Measurements from ENCODE around the gene B3GALT5.

Gene B3GALT5

GRCh38 chr21:39712976-39713375 lies 100.2 kb downstream of the B3GALT5 start:
- DNase-seq (ENCODE audit: low read depth in 2 of 2), result no peak

DNA sequence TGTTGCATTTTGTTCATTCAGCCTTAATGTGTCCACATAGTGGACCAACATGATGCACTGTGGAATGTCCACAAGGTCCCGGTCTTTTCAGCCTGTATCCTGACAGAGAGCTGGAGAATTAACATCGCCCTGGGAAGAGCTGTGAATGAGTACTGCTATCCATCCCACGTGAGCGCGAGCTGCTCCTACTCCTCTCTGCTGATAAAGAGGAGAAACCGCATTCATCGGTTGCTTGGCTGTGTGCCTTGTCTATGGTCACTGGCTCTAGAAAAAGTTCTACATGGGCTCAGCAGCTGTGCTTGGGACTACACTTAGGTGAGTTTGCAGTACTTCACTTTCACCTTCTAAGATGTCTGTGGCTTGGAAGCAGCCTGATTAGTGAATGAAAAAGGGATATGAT lies 101.2 kb downstream of the B3GALT5 start:
- no peak for TF ChIP-seq CTCF (IDR thresholded peaks at IDR 0.05; ENCODE audit: low read depth, low read length)
- H3K4me3 ChIP-seq (replicated peaks in 1 of 2; ENCODE audit: low read depth in 2 of 2, low read length in 2 of 2), result no peak overlapping the region
- peak in 1 of 2 donors; percentile 8 for DNase-seq (ENCODE audit: low read depth in 2 of 2)

More at GRCh38 chr21:39712976-39713375, 100.2 kb downstream of the B3GALT5 start:
- no peak overlapping the region for H3K4me3 ChIP-seq (replicated peaks in 1 of 2; ENCODE audit: low read depth in 2 of 2, low read length in 2 of 2)
- TF ChIP-seq CTCF (IDR thresholded peaks at IDR 0.05; ENCODE audit: low read depth, low read length), result no peak

DNA sequence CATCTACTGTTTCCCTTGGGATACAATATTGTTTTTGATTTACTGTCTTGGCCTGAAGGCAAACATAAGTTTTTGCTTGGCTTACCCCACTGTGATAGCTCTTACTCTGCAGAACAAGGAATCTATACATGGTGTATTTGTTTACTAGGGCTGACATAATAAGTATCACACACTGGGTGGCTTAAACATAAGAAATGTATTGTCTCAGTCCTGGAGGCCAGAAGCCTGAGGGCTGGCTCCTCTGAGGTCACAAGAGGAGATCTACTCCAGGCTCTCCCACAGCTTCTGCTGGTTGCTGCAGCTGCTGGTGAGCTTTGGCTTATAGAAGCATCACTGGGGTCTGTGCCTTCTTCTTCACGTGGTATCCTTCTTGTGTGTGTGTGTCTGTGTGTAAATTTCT lies 101.6 kb downstream of the B3GALT5 start:
- no peak overlapping the region for H3K4me3 ChIP-seq (replicated peaks in 1 of 2; ENCODE audit: low read depth in 2 of 2, low read length in 2 of 2)
- TF ChIP-seq CTCF (IDR thresholded peaks at IDR 0.05; ENCODE audit: low read depth, low read length), result no peak
- DNase-seq (ENCODE audit: low read depth in 2 of 2), result no peak

DNA sequence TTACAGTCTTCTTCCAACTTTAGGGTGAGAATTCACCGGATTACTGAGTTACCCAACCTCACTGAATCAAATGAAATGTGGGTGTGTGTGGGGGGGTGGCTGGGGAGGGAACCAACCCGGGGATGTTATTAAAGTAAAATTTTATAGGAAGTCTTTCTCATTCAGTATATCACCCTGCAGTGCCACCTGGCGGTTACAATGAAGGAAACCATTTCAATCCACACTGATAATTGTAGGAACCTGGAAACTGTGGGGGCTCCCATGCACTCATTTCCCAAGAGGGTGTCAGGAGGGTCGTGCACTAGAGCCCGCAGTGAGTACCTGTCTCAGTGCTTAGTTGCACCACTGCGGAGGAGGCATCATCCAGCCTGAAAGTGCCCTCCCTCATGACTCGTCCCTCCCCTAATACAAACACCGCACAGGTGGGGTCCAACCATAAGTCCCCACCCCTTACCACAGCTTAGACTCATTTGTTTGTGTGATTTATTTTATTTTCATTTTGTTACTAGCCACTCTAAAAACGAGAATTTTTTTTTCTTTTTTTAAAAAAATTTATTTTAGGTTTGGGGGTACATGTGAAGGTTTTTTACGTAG lies 103.2 kb downstream of the B3GALT5 start:
- peak; percentile 47 to 49 for DNase-seq (ENCODE audit: low read depth in 2 of 2)
- H3K4me3 ChIP-seq (replicated peaks in 1 of 2; ENCODE audit: low read depth in 2 of 2, low read length in 2 of 2), result no peak overlapping the region
- peak; percentile 47 for TF ChIP-seq CTCF (IDR thresholded peaks at IDR 0.05; ENCODE audit: low read depth, low read length)

DNA sequence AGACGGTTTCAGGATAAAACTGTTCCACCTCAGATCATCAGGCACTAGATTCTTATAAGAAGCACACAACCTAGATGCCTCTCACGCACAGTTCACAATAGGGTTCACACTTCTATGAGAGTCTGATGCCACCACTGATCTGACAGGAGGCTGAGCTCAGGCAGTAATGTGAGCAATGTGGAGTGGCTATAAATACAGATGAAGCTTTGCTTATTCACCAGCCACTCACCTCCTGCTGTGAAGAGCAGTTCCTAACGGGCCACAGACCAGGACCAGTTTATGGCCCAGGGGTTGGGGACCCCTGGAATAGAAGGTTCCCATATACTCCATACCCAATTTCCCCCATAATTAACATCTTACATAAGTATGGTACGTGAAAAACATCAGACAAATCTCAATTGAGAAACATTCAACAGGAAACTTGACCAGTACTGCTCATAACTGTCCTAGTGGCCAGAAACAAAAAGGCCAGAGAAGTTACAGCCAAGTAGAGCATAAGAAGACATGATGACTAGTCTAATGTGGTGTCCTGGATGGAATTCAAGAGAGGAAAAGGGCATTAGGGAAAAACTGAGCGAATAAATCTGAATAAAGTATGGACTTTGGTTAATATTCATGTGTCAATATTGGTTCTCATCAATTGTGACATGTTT lies 107.5 kb downstream of the B3GALT5 start:
- no peak for TF ChIP-seq CTCF (IDR thresholded peaks at IDR 0.05; ENCODE audit: low read depth, low read length)
- H3K4me3 ChIP-seq (replicated peaks in 1 of 2; ENCODE audit: low read depth in 2 of 2, low read length in 2 of 2), result no peak overlapping the region
- no peak for DNase-seq (ENCODE audit: low read depth in 2 of 2)

GRCh38 chr21:39721885-39722284 lies 109.1 kb downstream of the B3GALT5 start:
- no peak for TF ChIP-seq CTCF (IDR thresholded peaks at IDR 0.05; ENCODE audit: low read depth, low read length)

More at GRCh38 chr21:39721885-39722284, 109.1 kb downstream of the B3GALT5 start:
- H3K4me3 ChIP-seq (replicated peaks in 1 of 2; ENCODE audit: low read depth in 2 of 2, low read length in 2 of 2), result no peak overlapping the region
- DNase-seq (ENCODE audit: low read depth in 2 of 2), result no peak

Data from cardiac fibroblast (primary cell).